Measurements from ENCODE around the gene PCNX2.

GRCh38 chr1:233042834-233043233 lies 252.7 kb downstream of the PCNX2 start:
- no peak for TF ChIP-seq SIN3A (IDR thresholded peaks at IDR 0.05; ENCODE audit: borderline replicate concordance, insufficient read depth, low read length)
- TF ChIP-seq, protein P1, sequence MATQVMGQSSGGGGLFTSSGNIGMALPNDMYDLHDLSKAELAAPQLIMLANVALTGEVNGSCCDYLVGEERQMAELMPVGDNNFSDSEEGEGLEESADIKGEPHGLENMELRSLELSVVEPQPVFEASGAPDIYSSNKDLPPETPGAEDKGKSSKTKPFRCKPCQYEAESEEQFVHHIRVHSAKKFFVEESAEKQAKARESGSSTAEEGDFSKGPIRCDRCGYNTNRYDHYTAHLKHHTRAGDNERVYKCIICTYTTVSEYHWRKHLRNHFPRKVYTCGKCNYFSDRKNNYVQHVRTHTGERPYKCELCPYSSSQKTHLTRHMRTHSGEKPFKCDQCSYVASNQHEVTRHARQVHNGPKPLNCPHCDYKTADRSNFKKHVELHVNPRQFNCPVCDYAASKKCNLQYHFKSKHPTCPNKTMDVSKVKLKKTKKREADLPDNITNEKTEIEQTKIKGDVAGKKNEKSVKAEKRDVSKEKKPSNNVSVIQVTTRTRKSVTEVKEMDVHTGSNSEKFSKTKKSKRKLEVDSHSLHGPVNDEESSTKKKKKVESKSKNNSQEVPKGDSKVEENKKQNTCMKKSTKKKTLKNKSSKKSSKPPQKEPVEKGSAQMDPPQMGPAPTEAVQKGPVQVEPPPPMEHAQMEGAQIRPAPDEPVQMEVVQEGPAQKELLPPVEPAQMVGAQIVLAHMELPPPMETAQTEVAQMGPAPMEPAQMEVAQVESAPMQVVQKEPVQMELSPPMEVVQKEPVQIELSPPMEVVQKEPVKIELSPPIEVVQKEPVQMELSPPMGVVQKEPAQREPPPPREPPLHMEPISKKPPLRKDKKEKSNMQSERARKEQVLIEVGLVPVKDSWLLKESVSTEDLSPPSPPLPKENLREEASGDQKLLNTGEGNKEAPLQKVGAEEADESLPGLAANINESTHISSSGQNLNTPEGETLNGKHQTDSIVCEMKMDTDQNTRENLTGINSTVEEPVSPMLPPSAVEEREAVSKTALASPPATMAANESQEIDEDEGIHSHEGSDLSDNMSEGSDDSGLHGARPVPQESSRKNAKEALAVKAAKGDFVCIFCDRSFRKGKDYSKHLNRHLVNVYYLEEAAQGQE (IDR thresholded peaks at IDR 0.05; ENCODE audit: insufficient read depth in 1 of 2, low read depth in 2 of 2, low read length in 2 of 2) = no peak
- no peak for TF ChIP-seq TAF1 (IDR thresholded peaks at IDR 0.05; ENCODE audit: borderline replicate concordance, insufficient read depth, low read length)
- TF ChIP-seq POLR2AphosphoS5 (IDR thresholded peaks at IDR 0.05; ENCODE audit: low read depth, low read length) = no peak

Data from PFSK-1 (cell line).